ENCODE measurements around the gene BSDC1. TPM values are rescaled to one million over a fixed set of nuclear protein-coding genes. Genes with fewer than 3 reads are reported as not detected.

The BSDC1 gene
- total and polyA plus RNA-seq, 2 of the 13 experiments (the other 11 are each of a cell fraction or from before 2014, with no cell fraction given), result 40.3 to 64.2 TPM

- peak; percentile 79; the same call in 1 of the 2 replicates for TF ChIP-seq HMGXB3 (CRISPR knock-in tag; IDR thresholded peaks at IDR 0.05; ENCODE audit: borderline replicate concordance)
- peak; percentile 93 for TF ChIP-seq GATAD1 (CRISPR knock-in tag; IDR thresholded peaks at IDR 0.05)
- TF ChIP-seq PRMT3 (CRISPR knock-in tag; IDR thresholded peaks at IDR 0.05; ENCODE audit: borderline replicate concordance, low read depth), result no peak
- TF ChIP-seq PHF5A (CRISPR knock-in tag; IDR thresholded peaks at IDR 0.05; ENCODE audit: low read depth, unreplicated experiment), result peak; percentile 76
- peak; percentile 49 for TF ChIP-seq ZNF331 (CRISPR knock-in tag; IDR thresholded peaks at IDR 0.05)
- TF ChIP-seq JUND (CRISPR knock-in tag; IDR thresholded peaks at IDR 0.05), result peak; percentile 96
- TF ChIP-seq KDM1A (CRISPR knock-in tag; IDR thresholded peaks at IDR 0.05), result peak; percentile 50; the same call in 1 of the 2 replicates
- TF ChIP-seq, protein P1, sequence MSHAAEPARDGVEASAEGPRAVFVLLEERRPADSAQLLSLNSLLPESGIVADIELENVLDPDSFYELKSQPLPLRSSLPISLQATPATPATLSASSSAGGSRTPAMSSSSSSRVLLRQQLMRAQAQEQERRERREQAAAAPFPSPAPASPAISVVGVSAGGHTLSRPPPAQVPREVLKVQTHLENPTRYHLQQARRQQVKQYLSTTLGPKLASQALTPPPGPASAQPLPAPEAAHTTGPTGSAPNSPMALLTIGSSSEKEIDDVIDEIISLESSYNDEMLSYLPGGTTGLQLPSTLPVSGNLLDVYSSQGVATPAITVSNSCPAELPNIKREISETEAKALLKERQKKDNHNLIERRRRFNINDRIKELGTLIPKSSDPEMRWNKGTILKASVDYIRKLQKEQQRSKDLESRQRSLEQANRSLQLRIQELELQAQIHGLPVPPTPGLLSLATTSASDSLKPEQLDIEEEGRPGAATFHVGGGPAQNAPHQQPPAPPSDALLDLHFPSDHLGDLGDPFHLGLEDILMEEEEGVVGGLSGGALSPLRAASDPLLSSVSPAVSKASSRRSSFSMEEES (CRISPR knock-in tag; IDR thresholded peaks at IDR 0.05), result peak; percentile 71
- TF ChIP-seq ZNF362 (CRISPR knock-in tag; IDR thresholded peaks at IDR 0.05; ENCODE audit: borderline replicate concordance), result 0 out of 2 replicates have a peak, but pooled peaks have one; percentile 21
- TF ChIP-seq, protein P2, sequence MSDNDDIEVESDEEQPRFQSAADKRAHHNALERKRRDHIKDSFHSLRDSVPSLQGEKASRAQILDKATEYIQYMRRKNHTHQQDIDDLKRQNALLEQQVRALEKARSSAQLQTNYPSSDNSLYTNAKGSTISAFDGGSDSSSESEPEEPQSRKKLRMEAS (IDR thresholded peaks at IDR 0.05), result peak; percentile 71
- TF ChIP-seq KDM3A (CRISPR knock-in tag; IDR thresholded peaks at IDR 0.05; ENCODE audit: low read depth), result 0 out of 2 replicates have a peak, but pooled peaks have one; percentile 17
- TF ChIP-seq ZNF510 (CRISPR knock-in tag; IDR thresholded peaks at IDR 0.05; ENCODE audit: low read depth), result peak; percentile 95; the same call in 1 of the 2 replicates
- TF ChIP-seq, protein P3, sequence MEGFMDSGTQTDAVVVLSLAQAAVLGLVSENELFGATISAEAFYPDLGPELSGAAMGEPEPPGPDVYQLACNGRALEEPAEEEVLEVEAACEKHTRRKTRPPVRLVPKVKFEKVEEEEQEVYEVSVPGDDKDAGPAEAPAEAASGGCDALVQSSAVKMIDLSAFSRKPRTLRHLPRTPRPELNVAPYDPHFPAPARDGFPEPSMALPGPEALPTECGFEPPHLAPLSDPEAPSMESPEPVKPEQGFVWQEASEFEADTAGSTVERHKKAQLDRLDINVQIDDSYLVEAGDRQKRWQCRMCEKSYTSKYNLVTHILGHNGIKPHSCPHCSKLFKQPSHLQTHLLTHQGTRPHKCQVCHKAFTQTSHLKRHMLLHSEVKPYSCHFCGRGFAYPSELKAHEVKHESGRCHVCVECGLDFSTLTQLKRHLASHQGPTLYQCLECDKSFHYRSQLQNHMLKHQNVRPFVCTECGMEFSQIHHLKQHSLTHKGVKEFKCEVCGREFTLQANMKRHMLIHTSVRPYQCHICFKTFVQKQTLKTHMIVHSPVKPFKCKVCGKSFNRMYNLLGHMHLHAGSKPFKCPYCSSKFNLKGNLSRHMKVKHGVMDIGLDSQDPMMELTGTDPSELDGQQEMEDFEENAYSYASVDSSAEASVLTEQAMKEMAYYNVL (CRISPR knock-in tag; IDR thresholded peaks at IDR 0.05; ENCODE audit: borderline replicate concordance), result no peak
- TF ChIP-seq, protein P4, sequence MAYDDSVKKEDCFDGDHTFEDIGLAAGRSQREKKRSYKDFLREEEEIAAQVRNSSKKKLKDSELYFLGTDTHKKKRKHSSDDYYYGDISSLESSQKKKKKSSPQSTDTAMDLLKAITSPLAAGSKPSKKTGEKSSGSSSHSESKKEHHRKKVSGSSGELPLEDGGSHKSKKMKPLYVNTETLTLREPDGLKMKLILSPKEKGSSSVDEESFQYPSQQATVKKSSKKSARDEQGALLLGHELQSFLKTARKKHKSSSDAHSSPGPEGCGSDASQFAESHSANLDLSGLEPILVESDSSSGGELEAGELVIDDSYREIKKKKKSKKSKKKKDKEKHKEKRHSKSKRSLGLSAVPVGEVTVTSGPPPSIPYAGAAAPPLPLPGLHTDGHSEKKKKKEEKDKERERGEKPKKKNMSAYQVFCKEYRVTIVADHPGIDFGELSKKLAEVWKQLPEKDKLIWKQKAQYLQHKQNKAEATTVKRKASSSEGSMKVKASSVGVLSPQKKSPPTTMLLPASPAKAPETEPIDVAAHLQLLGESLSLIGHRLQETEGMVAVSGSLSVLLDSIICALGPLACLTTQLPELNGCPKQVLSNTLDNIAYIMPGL (CRISPR knock-in tag; IDR thresholded peaks at IDR 0.05; ENCODE audit: borderline replicate concordance in 1 of 2, low read depth in 1 of 2), result peak in 1 of 2 experiments; percentile 66; a peak in 2 of 4 replicates
- peak; percentile 54 for TF ChIP-seq ZNF607 (CRISPR knock-in tag; IDR thresholded peaks at IDR 0.05; ENCODE audit: borderline replicate concordance)
- TF ChIP-seq IKZF4 (CRISPR knock-in tag; IDR thresholded peaks at IDR 0.05; ENCODE audit: borderline replicate concordance, low read depth, not compliant biosample characterization), result no peak
These were observed at the start of gene BSDC1 (continued) for GRCh38 chr1:32394141-32394889.

Measured in HepG2 (cell line).